Uterus (tissue), 4 donors: ENCODE data around the gene TOGARAM1. TPM values are rescaled to one million over a fixed set of nuclear protein-coding genes. Genes with fewer than 3 reads are reported as not detected.

Experiments
- DNase-seq, 2 donors: peaks; one replicate each; pipeline ENCODE4 v3.0.0-alpha.2; 2019 to 2020
- H3K27ac ChIP-seq, 2 donors: fragments of 200-600 bp; sonication (generic); 1 replicate in 1 of 2; 2 replicates in 1 of 2; pipeline ENCODE4 v1.5.1; 2016 to 2018
- H3K27me3 ChIP-seq, 2 donors: fragments of 200-600 bp; sonication (generic); one replicate each; pipeline ENCODE4 v1.5.1; 2018 to 2019; ENCODE audit warnings: control low read depth in 1 of 2
- H3K36me3 ChIP-seq, 2 donors: fragments of 200-600 bp; sonication (generic); one replicate each; pipeline ENCODE4 v1.5.1; 2019; ENCODE audit warnings: control low read depth in 1 of 2
- H3K4me1 ChIP-seq, 2 donors: fragments of 200-600 bp; sonication (generic); one replicate each; pipeline ENCODE4 v1.5.1; 2018 to 2019; ENCODE audit warnings: control low read depth in 1 of 2
- H3K4me3 ChIP-seq, 2 donors: fragments of 200-600 bp; sonication (generic); 1 replicate in 1 of 2; 2 replicates in 1 of 2; pipeline ENCODE4 v1.5.1; 2018 to 2019; ENCODE audit warnings: mild to moderate bottlenecking in 1 of 2
- H3K9me3 ChIP-seq, 2 donors: fragments of 200-600 bp; sonication (generic); one replicate each; pipeline ENCODE4 v1.5.1; 2019; ENCODE audit warnings: control low read depth in 1 of 2
- POLR2A ChIP-seq, 2 donors: fragments of 450-650 bp; IDR thresholded peaks; one replicate each; pipeline ENCODE4 v1.6.1; 2016; ENCODE audit warnings: antibody characterized with exemption in 2 of 2, mild to moderate bottlenecking in 1 of 2, moderate library complexity in 1 of 2
- intact Hi-C: fragments of 100-400 bp; cut with DNase I; formaldehyde crosslinking; loops from one replicate; pipeline ENCODE4 v1.15.1; 2023; ENCODE audit warnings: low total_unique reads
- total RNA-seq, 4 donors: library from RNA; depleted of rRNA in 3 of 4; stranded (reverse); fragments of >200 nt in 3 of 4; gene quantifications; one replicate each; pipeline versions ENCODE4 v1.1.0 to v1.2.4, GENCODE V29; 2014 to 2023
- TF ChIP-seq, protein P1 (sequence below), 4 experiments: fragments of 200-600 bp in 2 of 4; fragments of 450-650 bp in 2 of 4; sonication (generic) in 2 of 4; IDR thresholded peaks; one replicate each; pipeline ENCODE4 v1.5.1; 2016 to 2019; ENCODE audit warnings: antibody characterized with exemption in 4 of 4, mild to moderate bottlenecking in 2 of 4, moderate library complexity in 1 of 4
- donor health status: DM: yes; HTN: yes; CAD: no.

TOGARAM1 gene, protein sequence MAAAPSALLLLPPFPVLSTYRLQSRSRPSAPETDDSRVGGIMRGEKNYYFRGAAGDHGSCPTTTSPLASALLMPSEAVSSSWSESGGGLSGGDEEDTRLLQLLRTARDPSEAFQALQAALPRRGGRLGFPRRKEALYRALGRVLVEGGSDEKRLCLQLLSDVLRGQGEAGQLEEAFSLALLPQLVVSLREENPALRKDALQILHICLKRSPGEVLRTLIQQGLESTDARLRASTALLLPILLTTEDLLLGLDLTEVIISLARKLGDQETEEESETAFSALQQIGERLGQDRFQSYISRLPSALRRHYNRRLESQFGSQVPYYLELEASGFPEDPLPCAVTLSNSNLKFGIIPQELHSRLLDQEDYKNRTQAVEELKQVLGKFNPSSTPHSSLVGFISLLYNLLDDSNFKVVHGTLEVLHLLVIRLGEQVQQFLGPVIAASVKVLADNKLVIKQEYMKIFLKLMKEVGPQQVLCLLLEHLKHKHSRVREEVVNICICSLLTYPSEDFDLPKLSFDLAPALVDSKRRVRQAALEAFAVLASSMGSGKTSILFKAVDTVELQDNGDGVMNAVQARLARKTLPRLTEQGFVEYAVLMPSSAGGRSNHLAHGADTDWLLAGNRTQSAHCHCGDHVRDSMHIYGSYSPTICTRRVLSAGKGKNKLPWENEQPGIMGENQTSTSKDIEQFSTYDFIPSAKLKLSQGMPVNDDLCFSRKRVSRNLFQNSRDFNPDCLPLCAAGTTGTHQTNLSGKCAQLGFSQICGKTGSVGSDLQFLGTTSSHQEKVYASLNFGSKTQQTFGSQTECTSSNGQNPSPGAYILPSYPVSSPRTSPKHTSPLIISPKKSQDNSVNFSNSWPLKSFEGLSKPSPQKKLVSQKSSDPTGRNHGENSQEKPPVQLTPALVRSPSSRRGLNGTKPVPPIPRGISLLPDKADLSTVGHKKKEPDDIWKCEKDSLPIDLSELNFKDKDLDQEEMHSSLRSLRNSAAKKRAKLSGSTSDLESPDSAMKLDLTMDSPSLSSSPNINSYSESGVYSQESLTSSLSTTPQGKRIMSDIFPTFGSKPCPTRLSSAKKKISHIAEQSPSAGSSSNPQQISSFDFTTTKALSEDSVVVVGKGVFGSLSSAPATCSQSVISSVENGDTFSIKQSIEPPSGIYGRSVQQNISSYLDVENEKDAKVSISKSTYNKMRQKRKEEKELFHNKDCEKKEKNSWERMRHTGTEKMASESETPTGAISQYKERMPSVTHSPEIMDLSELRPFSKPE (N-terminal part only)
- total RNA-seq, result 10 to 100 TPM; 10.9 to 56.5 (median 31.7) TPM

DNA sequence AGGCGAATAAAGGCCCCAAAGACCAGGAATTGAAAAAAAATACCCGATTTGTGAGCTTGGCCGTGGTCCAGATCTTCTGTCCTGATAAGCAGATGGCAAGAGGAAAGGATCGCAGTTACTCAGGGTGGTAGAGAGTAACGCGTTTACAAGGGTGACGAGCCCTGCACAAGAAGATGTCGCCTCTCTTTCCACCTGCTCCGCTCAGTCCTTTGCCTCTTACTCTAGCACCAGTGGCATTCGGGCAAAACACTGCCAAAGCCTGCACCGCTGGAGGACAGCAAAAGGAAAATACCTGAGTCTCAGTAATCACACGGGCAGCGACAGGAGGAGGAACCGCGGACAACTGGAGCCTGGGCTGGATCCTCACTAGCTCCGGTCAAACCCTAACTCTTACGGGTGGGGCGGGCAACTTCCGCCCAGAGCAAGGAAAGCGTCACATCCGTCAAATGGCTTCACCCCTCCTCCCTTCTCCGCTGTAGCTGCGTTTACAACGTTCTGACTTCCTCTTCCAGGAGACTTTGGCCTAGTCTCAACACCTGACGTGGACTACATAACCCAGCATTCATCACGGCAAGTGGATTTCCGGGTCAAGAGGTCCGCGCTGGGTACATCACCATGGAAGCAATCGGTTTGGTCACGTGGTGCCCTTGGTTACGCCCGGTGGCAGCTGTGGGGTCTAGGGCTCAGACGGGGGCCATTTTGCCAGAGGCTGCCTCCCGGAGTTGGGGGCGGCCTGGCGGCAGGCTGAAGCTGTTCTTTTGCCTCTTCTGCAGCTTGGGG lies at the start of gene TOGARAM1, which contains the start of gene KLHL28:
TSS of gene TOGARAM1 (plus strand) at position 637 of the 780 bp plus-strand sequence. CDS start 232 bp downstream, outside the sequence.
TSS of gene KLHL28 (minus strand) at position 394 of the 780 bp plus-strand sequence. CDS start 16,019 bp downstream, outside the sequence.
- TF ChIP-seq, protein P1, sequence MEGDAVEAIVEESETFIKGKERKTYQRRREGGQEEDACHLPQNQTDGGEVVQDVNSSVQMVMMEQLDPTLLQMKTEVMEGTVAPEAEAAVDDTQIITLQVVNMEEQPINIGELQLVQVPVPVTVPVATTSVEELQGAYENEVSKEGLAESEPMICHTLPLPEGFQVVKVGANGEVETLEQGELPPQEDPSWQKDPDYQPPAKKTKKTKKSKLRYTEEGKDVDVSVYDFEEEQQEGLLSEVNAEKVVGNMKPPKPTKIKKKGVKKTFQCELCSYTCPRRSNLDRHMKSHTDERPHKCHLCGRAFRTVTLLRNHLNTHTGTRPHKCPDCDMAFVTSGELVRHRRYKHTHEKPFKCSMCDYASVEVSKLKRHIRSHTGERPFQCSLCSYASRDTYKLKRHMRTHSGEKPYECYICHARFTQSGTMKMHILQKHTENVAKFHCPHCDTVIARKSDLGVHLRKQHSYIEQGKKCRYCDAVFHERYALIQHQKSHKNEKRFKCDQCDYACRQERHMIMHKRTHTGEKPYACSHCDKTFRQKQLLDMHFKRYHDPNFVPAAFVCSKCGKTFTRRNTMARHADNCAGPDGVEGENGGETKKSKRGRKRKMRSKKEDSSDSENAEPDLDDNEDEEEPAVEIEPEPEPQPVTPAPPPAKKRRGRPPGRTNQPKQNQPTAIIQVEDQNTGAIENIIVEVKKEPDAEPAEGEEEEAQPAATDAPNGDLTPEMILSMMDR (IDR thresholded peaks at IDR 0.05), result no peak
- TF ChIP-seq POLR2A (IDR thresholded peaks at IDR 0.05), result peak; percentile 69 to 77
- peaks cover 3 to 10% of the 10 kb centered on the region in 2 donors for H3K4me1 ChIP-seq

DNA sequence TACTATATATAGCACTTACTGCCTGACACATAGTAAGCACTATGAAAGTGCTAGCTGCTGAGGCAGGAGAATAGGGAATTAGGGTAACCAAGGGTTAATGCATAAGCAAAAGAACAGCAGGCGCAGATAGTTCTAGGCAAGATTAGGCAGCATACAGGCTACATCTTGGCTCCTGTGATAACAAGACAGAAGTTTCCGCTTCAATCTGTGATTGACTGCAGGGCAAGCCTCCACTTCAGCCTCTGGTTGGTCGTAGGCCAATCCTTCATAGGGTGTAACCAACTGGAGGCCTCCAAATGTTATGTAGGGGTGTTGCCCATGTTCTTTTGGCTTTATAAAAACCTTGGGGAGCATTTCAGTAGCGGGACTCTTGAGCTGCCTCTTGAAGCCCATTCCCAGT lies 47.1 kb upstream of the TOGARAM1 start:
- TF ChIP-seq POLR2A (IDR thresholded peaks at IDR 0.05), result no peak
- TF ChIP-seq, protein P1 (IDR thresholded peaks at IDR 0.05), result no peak
- Histone ChIP-seq H3K4me3 (no peak overlapping the region), H3K27me3 (no peaks in the 10 kb centered on the region), H3K27ac (no peak overlapping the region), H3K4me1 (peaks cover 0 to 3% of the 10 kb centered on the region in 2 donors), H3K36me3 (no peaks in the 10 kb centered on the region), H3K9me3 (no peaks in the 10 kb centered on the region)
- DNase-seq, result no peak
- intact Hi-C loops, result no loop called here

More for the DNA sequence above, at the start of gene TOGARAM1, which contains the start of gene KLHL28:
- Histone ChIP-seq H3K4me3 (peak within 1 kb of the TSS; percentile 66 to 75), H3K36me3 (no peaks in the 10 kb centered on the region), H3K9me3 (no peaks in the 10 kb centered on the region), H3K27ac (peak within 1 kb of the TSS; percentile 86 to 91), H3K27me3 (no peaks in the 10 kb centered on the region)
- intact Hi-C loops, result loop anchor here (10.0 kb wide), 1 partner anchor 67 kb away; a partner anchor contains a TSS
- DNase-seq, result peak; percentile 97 to 99

DNA sequence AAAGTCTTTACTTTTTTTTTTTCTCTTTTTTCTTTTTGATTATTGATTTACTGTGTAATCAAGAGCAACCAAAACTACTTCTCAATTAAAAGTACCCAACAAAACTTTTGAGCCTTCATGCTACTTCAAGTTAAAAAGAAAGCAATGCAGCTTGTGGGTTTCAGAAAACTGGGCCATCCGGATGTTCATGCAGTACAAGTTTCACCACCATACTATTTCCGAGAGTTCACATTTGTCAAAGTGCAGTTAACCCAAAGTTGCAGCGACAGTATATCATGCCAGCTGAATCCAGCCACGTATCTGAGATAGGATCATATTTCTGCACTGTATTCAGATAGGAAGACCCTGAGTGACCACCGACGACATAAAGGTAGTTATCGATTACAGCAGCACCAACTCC lies 33.2 kb upstream of the TOGARAM1 start:
- no peak for DNase-seq
- no peaks in the 10 kb centered on the region for H3K9me3 ChIP-seq
- no peaks in the 10 kb centered on the region for H3K27me3 ChIP-seq
- TF ChIP-seq, protein P1 (IDR thresholded peaks at IDR 0.05), result no peak
- no peak for TF ChIP-seq POLR2A (IDR thresholded peaks at IDR 0.05)
- no peak overlapping the region for H3K4me3 ChIP-seq
- no peak overlapping the region for H3K27ac ChIP-seq
- no peaks in the 10 kb centered on the region for H3K4me1 ChIP-seq
- intact Hi-C loops, result no loop called here
- H3K36me3 ChIP-seq, result no peaks in the 10 kb centered on the region

DNA sequence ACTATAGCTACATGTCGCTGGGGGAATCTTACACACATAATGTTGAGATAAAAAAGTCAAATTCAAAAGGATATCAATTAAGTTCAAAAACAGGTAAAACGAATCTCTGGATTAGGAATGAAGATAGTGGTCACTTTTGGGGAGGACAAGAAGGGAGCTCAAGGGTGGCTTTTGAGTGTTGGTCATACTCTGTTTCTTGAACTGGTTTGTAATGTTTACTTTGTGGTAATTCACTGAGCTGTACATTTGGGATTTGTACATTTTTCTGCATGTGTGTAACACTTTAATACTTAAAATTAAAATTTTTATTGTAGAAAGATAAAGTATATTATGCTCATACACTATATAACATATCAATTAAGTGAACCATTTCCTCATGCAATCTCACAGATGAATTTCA lies 26.8 kb upstream of the TOGARAM1 start:
- no peak for TF ChIP-seq POLR2A (IDR thresholded peaks at IDR 0.05)
- TF ChIP-seq, protein P1 (IDR thresholded peaks at IDR 0.05), result no peak
- Histone ChIP-seq H3K27ac (no peak overlapping the region), H3K9me3 (no peaks in the 10 kb centered on the region)

More for the DNA sequence above, 26.8 kb upstream of the TOGARAM1 start:
- Histone ChIP-seq H3K27me3 (no peaks in the 10 kb centered on the region), H3K36me3 (no peaks in the 10 kb centered on the region), H3K4me3 (no peak overlapping the region), H3K4me1 (no peaks in the 10 kb centered on the region)
- no peak for DNase-seq
- intact Hi-C loops, result no loop called here
